Tibial nerve (tissue), 4 donors: Measurements from ENCODE around the gene NBEAL2. TPM values are rescaled to one million over a fixed set of nuclear protein-coding genes. Genes with fewer than 3 reads are reported as not detected.

ENCODE experiments used
- DNase-seq, 2 donors: peaks; one replicate each; pipeline ENCODE4 v3.0.0-alpha.2; 2019; ENCODE audit warnings: low spot score in 2 of 2
- H3K27ac ChIP-seq, 4 donors: fragments of 200-600 bp; sonication (generic) in 3 of 4; one replicate each; pipeline ENCODE4 v1.5.1; 2017 to 2019; ENCODE audit warnings: mild to moderate bottlenecking in 1 of 4
- H3K27me3 ChIP-seq, 2 donors: fragments of 200-600 bp; sonication (generic) in 1 of 2; one replicate each; pipeline versions ENCODE4 v1.5.1 to v1.6.0; 2017 to 2019
- H3K36me3 ChIP-seq, 3 donors: fragments of 200-600 bp; sonication (generic); one replicate each; pipeline ENCODE4 v1.5.1; 2018 to 2019
- H3K4me1 ChIP-seq, 4 donors: fragments of 200-600 bp; sonication (generic) in 3 of 4; one replicate each; pipeline ENCODE4 v1.5.1; 2017 to 2019
- H3K4me3 ChIP-seq, 4 donors: fragments of 200-600 bp; sonication (generic) in 3 of 4; one replicate each; pipeline ENCODE4 v1.5.1; 2017 to 2019; ENCODE audit warnings: mild to moderate bottlenecking in 1 of 4, moderate library complexity in 1 of 4
- H3K9me3 ChIP-seq, 4 donors: fragments of 200-600 bp; sonication (generic) in 3 of 4; one replicate each; pipeline ENCODE4 v1.5.1; 2017 to 2019
- CTCF ChIP-seq, 5 experiments: fragments of 200-600 bp in 3 of 5; fragments of 450-650 bp in 2 of 5; sonication (generic) in 3 of 5; IDR thresholded peaks; one replicate each; pipeline ENCODE4 v1.5.1; 2016 to 2019; ENCODE audit warnings: antibody characterized with exemption in 5 of 5, mild to moderate bottlenecking in 3 of 5, moderate library complexity in 2 of 5
- EP300 ChIP-seq, 2 donors: sonication (generic); formaldehyde crosslinking; IDR thresholded peaks; one replicate each; pipeline ENCODE4 v1.6.1; 2017; ENCODE audit warnings: antibody characterized with exemption in 2 of 2, mild to moderate bottlenecking in 1 of 2
- POLR2A ChIP-seq, 2 donors: fragments of 450-650 bp; IDR thresholded peaks; one replicate each; pipeline ENCODE4 v1.6.1; 2017; ENCODE audit warnings: antibody characterized with exemption in 2 of 2, mild to moderate bottlenecking in 2 of 2, moderate library complexity in 2 of 2
- WGBS, 2 donors: methylation state at CpG; one replicate each; pipeline ENCODE4 v1.1.5; 2018; 5-methylcytosine and 5-hydroxymethylcytosine counted together
- total RNA-seq, 4 donors: library from RNA; depleted of rRNA; stranded (reverse); fragments of >200 nt; gene quantifications; one replicate each; pipeline ENCODE4 v1.1.0, GENCODE V29; 2016

Gene NBEAL2
- total RNA-seq, 4 donors from 2014 or later: 25.3 to 92.1 (median 26.6) TPM

DNA sequence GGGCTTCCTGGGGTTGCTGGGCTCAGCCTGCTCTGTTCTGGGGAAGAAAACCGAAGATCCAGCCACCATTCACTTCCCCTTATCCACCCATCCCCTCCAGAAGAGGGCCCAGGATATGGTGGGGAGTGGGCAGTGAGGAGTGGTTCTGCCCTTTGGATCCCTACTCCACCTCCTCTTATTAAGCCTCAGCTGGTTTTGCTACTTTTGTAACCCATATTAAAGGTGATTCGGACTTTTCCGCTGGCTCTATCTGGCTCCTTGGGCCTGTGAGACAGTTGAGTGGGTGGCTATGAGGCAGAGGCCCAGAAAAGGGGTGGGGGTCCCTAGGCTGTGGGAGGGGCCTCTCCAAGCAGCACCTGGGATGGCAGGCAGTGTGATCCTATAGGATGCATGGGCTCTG is 33.8 kb downstream of the NBEAL2 start:
- DNase-seq: no peak
- Histone ChIP-seq H3K36me3 (peaks cover 0 to 54% (median 0%) of the 10 kb centered on the region in 3 donors), H3K27me3 (no peaks in the 10 kb centered on the region), H3K4me1 (peaks cover 0 to 16% (median 2%) of the 10 kb centered on the region in 4 donors), H3K4me3 (no peak overlapping the region), H3K9me3 (no peaks in the 10 kb centered on the region), H3K27ac (no peak overlapping the region)
- TF ChIP-seq EP300 (IDR thresholded peaks at IDR 0.05) (no peak), POLR2A (IDR thresholded peaks at IDR 0.05) (no peak), CTCF (IDR thresholded peaks at IDR 0.05) (no peak)
- 65 to 88% methylated on average over 3 of the region's 3 CpGs for WGBS, 2 donors

GRCh38 chr3:47014036-47014435 is 34.6 kb downstream of the NBEAL2 start:
- TF ChIP-seq CTCF (IDR thresholded peaks at IDR 0.05): no peak
- no peak for TF ChIP-seq POLR2A (IDR thresholded peaks at IDR 0.05)
- TF ChIP-seq EP300 (IDR thresholded peaks at IDR 0.05): no peak
- Histone ChIP-seq H3K4me3 (no peak overlapping the region), H3K27ac (no peak overlapping the region), H3K36me3 (peaks cover 0 to 62% (median 0%) of the 10 kb centered on the region in 3 donors), H3K27me3 (no peaks in the 10 kb centered on the region), H3K4me1 (peaks cover 0 to 10% (median 2%) of the 10 kb centered on the region in 4 donors), H3K9me3 (no peaks in the 10 kb centered on the region)
- no peak for DNase-seq

- DNase-seq: no peak
- H3K27me3 ChIP-seq: no peaks in the 10 kb centered on the region
- H3K4me1 ChIP-seq: peaks cover 0 to 3% (median 0%) of the 10 kb centered on the region in 4 donors
- no peak overlapping the region for H3K4me3 ChIP-seq
- no peak overlapping the region for H3K27ac ChIP-seq
- peaks cover 0 to 71% (median 0%) of the 10 kb centered on the region in 3 donors for H3K36me3 ChIP-seq
- H3K9me3 ChIP-seq: no peaks in the 10 kb centered on the region
- no peak for TF ChIP-seq EP300 (IDR thresholded peaks at IDR 0.05)
- TF ChIP-seq POLR2A (IDR thresholded peaks at IDR 0.05): no peak
- no peak for TF ChIP-seq CTCF (IDR thresholded peaks at IDR 0.05)
These were observed 35.7 kb downstream of the NBEAL2 start for GRCh38 chr3:47015151-47015550.

GRCh38 chr3:47016086-47016933 is 36.8 kb downstream of the NBEAL2 start:
- Histone ChIP-seq H3K9me3 (no peaks in the 10 kb centered on the region), H3K4me3 (no peak overlapping the region), H3K36me3 (peaks cover 0 to 74% (median 0%) of the 10 kb centered on the region in 3 donors), H3K27me3 (no peaks in the 10 kb centered on the region), H3K27ac (no peak overlapping the region), H3K4me1 (no peaks in the 10 kb centered on the region)
- no peak for TF ChIP-seq CTCF (IDR thresholded peaks at IDR 0.05)
- no peak for TF ChIP-seq EP300 (IDR thresholded peaks at IDR 0.05)
- TF ChIP-seq POLR2A (IDR thresholded peaks at IDR 0.05): no peak
- 91% methylated on average over 4 of the region's 4 CpGs for WGBS, 2 donors
- DNase-seq: no peak

DNA sequence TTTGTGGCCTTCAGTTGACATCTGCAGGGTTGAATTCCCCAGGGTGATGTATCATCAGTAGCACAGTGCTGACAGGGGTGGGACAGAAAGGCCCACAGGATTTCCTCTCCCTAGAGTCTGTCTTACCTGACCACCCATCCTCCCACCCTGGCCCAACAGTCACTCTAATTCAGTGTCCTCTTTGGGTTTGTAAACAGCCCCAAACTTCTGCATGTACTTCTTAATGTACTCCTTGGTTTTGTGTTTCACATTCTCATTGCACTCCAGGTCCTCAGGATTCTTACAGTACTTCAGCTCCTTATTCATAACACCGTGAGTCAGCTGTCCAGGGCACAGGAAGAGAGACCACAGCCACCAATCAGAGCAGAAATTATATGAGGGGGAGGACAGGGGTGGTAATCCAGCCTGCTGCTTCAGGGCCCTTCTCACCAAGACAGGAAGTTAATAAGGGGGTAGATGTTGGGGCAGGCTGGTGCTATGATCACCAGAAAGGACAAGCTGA is 37.5 kb downstream of the NBEAL2 start:
- Histone ChIP-seq H3K36me3 (peaks cover 0 to 74% (median 0%) of the 10 kb centered on the region in 3 donors), H3K27ac (peak overlapping the region in 1 of 4 donors; percentile 10), H3K27me3 (no peaks in the 10 kb centered on the region), H3K4me1 (no peaks in the 10 kb centered on the region), H3K4me3 (no peak overlapping the region), H3K9me3 (no peaks in the 10 kb centered on the region)
- TF ChIP-seq POLR2A (IDR thresholded peaks at IDR 0.05) (no peak), CTCF (IDR thresholded peaks at IDR 0.05) (no peak), EP300 (IDR thresholded peaks at IDR 0.05) (no peak)
- DNase-seq: no peak
- 46 to 53% methylated on average over 1 of the region's 1 CpG for WGBS, 2 donors
